Keratinocyte (primary cell): ENCODE data around the gene CNTNAP2. TPM values are rescaled to one million over a fixed set of nuclear protein-coding genes. Genes with fewer than 3 reads are reported as not detected.
"Not testable (repeated sequence)": the region's sequence is repeated elsewhere in the genome, so short reads cannot be mapped to it uniquely, and the experiment has no call there.

Experiments
- DNase-seq: peaks from one replicate; pipeline ENCODE4 v3.0.0-alpha.2; 2011; ENCODE audit warnings: low read depth, missing footprints, low spot score
- FAIRE-seq: peaks from 2 replicates; lab custom pipeline; 2011; peaks lifted over from hg19 to GRCh38; lab: Jason Lieb, UNC
- H2AFZ ChIP-seq: 2 replicates; pipeline ENCODE4 v1.6.0; 2012; ENCODE audit warnings: low read length, control low read depth, inconsistent platforms; ENCODE audit not compliant: control insufficient read depth
- H3K27ac ChIP-seq: 2 replicates; pipeline ENCODE4 v1.5.1; 2011; ENCODE audit warnings: low read length; ENCODE audit not compliant: control insufficient read depth, insufficient read depth
- H3K27me3 ChIP-seq: 3 replicates; pipeline ENCODE4 v1.6.0; 2011; ENCODE audit warnings: low read length; ENCODE audit not compliant: control insufficient read depth, insufficient read depth; ENCODE audit errors: extremely low read depth
- H3K36me3 ChIP-seq, 2 experiments: 2 replicates in 1 of 2; 3 replicates in 1 of 2; pipeline ENCODE4 v1.5.1; 2011; ENCODE audit warnings: low read length in 2 of 2, mild to moderate bottlenecking in 1 of 2; ENCODE audit not compliant: control insufficient read depth in 2 of 2, insufficient read depth in 2 of 2; ENCODE audit errors: extremely low read depth in 1 of 2
- H3K4me1 ChIP-seq: 3 replicates; pipeline ENCODE4 v1.5.1; 2011; ENCODE audit warnings: low read length; ENCODE audit not compliant: control insufficient read depth, insufficient read depth; ENCODE audit errors: extremely low read depth
- H3K4me2 ChIP-seq: 3 replicates; pipeline ENCODE4 v1.6.0; 2011; ENCODE audit warnings: low read depth, low read length; ENCODE audit not compliant: control insufficient read depth, insufficient read depth; ENCODE audit errors: extremely low read depth
- H3K4me3 ChIP-seq, 3 experiments: fragments of 200-600 bp in 1 of 3; sonication (generic) in 1 of 3; 2 replicates in 2 of 3; 3 replicates in 1 of 3; pipeline ENCODE4 v1.5.1; 2011 to 2016; ENCODE audit warnings: low read length in 3 of 3, mild to moderate bottlenecking in 3 of 3, control low read depth in 2 of 3, inconsistent platforms in 1 of 3, low read depth in 1 of 3, mixed read lengths in 1 of 3, mixed run types in 1 of 3, moderate library complexity in 1 of 3; ENCODE audit not compliant: control insufficient read depth in 2 of 3, insufficient read depth in 2 of 3; ENCODE audit errors: extremely low read depth in 1 of 3
- H3K79me2 ChIP-seq: 2 replicates; pipeline ENCODE4 v1.6.0; 2012; ENCODE audit warnings: low read length; ENCODE audit not compliant: control insufficient read depth, insufficient read depth
- H3K9ac ChIP-seq: 3 replicates; pipeline ENCODE4 v1.6.0; 2011; ENCODE audit warnings: low read length; ENCODE audit not compliant: control insufficient read depth, insufficient read depth; ENCODE audit errors: extremely low read depth
- H3K9me1 ChIP-seq: 3 replicates; pipeline ENCODE4 v1.6.0; 2011; ENCODE audit warnings: low read length; ENCODE audit not compliant: control insufficient read depth, insufficient read depth; ENCODE audit errors: extremely low read depth
- H3K9me3 ChIP-seq: 2 replicates; pipeline ENCODE4 v1.5.1; 2012; ENCODE audit warnings: low read depth, low read length; ENCODE audit not compliant: control insufficient read depth
- H4K20me1 ChIP-seq: 3 replicates; pipeline ENCODE4 v1.6.0; 2011; ENCODE audit warnings: low read length; ENCODE audit not compliant: control insufficient read depth, insufficient read depth; ENCODE audit errors: extremely low read depth
- CTCF ChIP-seq, 3 experiments: IDR thresholded peaks in 1 of 3; conservative IDR thresholded peaks in 1 of 3; optimal IDR thresholded peaks in 1 of 3; 2 replicates in 2 of 3; 3 replicates in 1 of 3; pipeline versions ENCODE3 to v1.5.1; 2011; ENCODE audit warnings: low read length in 3 of 3, mild to moderate bottlenecking in 3 of 3, moderate library complexity in 2 of 3, control low read depth in 1 of 3, inconsistent platforms in 1 of 3; ENCODE audit not compliant: insufficient read depth in 2 of 3; ENCODE audit errors: extremely low read depth in 1 of 3
- EZH2 ChIP-seq: IDR thresholded peaks from one replicate; pipeline ENCODE4 v1.6.1; 2012; ENCODE audit warnings: inconsistent platforms, mild to moderate bottlenecking, low read length, moderate library complexity
- dilution Hi-C: fragments of 300-500 bp; cut with MboI; formaldehyde crosslinking; loops from one replicate; pipeline ENCODE4 v1.7.0; 2020; ENCODE audit warnings: low sequenced_read_pairs; ENCODE audit not compliant: extremely low pct_ligation_motif_present
- polyA plus RNA-seq, 5 experiments: library from polyadenylated mRNA; depleted of rRNA in 3 of 5; stranded (reverse) in 3 of 5; stranded (forward) in 1 of 5; unstranded in 1 of 5; fragments of >200 nt; gene quantifications; 1 replicate in 1 of 5; 2 replicates in 3 of 5; 3 replicates in 1 of 5; pipeline versions ENCODE4 v1.2.1 to v1.2.3, GENCODE V29; 2011 to 2012; ENCODE audit warnings: missing spikeins in 2 of 5, low read depth in 1 of 5, low replicate concordance in 1 of 5

The CNTNAP2 gene
- polyA plus RNA-seq, 1 donor (not counting 4 experiments of a cell fraction or from before 2014, with no cell fraction given) = 1.4 TPM

- H3K9me1 ChIP-seq = no peaks in the 10 kb centered on the region
- no peak overlapping the region for H3K4me3 ChIP-seq
- no peak for DNase-seq
- H3K9me3 ChIP-seq = no peaks in the 10 kb centered on the region
- H2AFZ ChIP-seq = no peak overlapping the region
- TF ChIP-seq CTCF (optimal IDR thresholded peaks at IDR 0.05 in 1 of 3, IDR thresholded peaks at IDR 0.05 in 1 of 3, conservative IDR thresholded peaks at IDR 0.05 in 1 of 3; ENCODE audit: extremely low read depth in 1 of 3, insufficient read depth in 2 of 3, low read length in 3 of 3) = no peak
- TF ChIP-seq EZH2 = no peak
- peaks cover 10% of the 10 kb centered on the region for H3K4me1 ChIP-seq
- H4K20me1 ChIP-seq = no peaks in the 10 kb centered on the region
- no peak overlapping the region for H3K27ac ChIP-seq
- FAIRE-seq = no peak
- H3K79me2 ChIP-seq = no peaks in the 10 kb centered on the region
- H3K9ac ChIP-seq = no peak overlapping the region
- dilution Hi-C loops = no loop called here
- H3K4me2 ChIP-seq = no peak overlapping the region
- H3K27me3 ChIP-seq = no peaks in the 10 kb centered on the region
- no peaks in the 10 kb centered on the region for H3K36me3 ChIP-seq
Measured at GRCh38 chr7:148299350-148300276, 2183.0 kb downstream of the CNTNAP2 start.

GRCh38 chr7:148302436-148302835 lies 2185.8 kb downstream of the CNTNAP2 start:
- H2AFZ ChIP-seq, H3K27ac ChIP-seq, dilution Hi-C loops, H3K4me2 ChIP-seq, H3K9me3 ChIP-seq, H3K4me1 ChIP-seq, H3K9me1 ChIP-seq, H3K36me3 ChIP-seq, H3K4me3 ChIP-seq, H3K79me2 ChIP-seq, H3K9ac ChIP-seq, H4K20me1 ChIP-seq, FAIRE-seq, DNase-seq, H3K27me3 ChIP-seq: not testable (repeated sequence)
